ENCODE measurements around the gene KRT14.
"Not testable (repeated sequence)": the region's sequence is repeated elsewhere in the genome, so short reads cannot be mapped to it uniquely, and the experiment has no call there.

KRT14 gene

DNA sequence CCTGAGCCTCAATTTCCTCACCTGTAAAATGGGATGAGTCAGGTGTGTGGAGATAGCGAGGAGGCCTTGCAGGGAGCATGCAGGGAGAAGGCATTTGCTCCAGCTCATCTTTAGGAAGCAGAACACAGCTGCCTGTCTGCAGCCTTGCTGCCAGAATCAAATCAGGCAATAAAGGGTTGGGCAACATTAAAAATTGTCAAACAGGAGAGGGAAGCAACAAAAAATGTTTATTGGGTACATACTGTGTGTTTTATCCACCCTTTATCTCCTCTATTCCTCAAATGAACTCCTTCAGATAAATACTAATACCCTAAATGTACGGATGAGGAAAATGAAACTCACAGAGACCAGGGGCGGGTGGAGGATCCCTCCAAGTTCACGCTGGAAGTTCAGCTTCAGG, 13.6 kb upstream of the KRT14 start:
- no peak for DNase-seq

DNA sequence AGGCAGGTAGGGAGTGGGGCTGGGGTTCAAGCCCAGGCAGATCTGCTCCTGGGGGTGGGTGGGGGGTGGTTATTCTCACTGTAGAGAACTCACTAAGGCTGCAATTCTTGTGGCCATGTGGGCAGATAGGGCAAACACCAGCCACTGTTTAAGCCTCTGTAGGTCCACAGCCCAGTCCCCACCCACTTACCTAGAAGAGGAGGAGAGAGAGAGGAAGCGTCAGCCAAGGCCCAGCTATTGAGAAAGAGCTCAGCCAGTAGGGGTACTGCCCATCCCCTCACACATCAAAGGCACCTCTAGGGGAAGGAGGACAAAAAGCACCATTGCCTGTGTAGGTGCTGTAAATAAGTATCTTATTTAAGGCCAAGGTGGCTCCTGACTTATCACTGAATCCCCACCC, 13.0 kb upstream of the KRT14 start:
- no peak for DNase-seq

DNA sequence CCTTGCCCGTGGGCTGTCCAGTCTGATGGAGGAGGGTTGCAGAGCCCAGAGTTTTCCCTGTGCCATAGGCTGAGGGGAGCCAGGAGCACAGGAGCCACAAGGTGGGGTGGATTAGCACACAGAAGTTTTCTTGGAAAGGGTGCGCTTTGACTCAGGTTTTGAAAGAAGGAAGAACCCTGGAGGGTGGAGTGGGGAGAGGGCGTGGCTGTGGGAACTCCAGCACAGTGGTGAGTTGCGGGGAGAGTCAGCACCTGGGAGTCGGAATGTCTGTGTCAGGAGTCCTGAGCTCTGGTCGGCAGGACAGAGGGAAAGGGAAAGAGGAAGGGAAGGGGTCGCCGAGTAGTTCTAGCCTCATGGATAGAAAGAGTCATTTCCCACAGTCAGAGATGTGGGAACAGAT, 8.9 kb upstream of the KRT14 start:
- DNase-seq: no peak

DNA sequence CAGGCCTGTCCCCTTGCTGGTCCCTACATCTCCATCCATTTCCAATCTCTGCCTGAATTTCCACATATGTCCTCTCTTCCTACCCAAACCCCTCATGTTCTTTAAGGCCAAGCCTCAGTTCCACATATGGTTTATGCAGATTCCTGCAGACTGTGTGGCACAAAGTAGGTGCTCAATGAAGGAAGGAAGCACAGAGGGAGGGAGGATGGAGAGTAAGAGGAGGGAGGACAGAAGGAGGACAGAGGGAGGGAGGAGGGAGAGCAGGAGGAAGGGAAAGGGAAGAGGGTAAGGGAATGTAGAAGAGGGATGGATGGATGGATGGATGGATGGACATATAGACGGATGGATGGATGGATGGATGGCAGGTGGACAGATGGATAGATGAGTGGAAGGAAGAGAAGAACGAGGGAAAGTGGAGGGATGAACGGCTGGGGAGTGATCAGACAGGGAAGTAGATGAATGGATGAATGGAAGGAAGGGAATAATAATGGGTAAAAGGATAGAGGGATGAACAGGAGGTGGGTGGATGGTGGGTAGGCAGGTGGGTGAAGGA, 7.7 kb upstream of the KRT14 start:
- no peak for DNase-seq

DNA sequence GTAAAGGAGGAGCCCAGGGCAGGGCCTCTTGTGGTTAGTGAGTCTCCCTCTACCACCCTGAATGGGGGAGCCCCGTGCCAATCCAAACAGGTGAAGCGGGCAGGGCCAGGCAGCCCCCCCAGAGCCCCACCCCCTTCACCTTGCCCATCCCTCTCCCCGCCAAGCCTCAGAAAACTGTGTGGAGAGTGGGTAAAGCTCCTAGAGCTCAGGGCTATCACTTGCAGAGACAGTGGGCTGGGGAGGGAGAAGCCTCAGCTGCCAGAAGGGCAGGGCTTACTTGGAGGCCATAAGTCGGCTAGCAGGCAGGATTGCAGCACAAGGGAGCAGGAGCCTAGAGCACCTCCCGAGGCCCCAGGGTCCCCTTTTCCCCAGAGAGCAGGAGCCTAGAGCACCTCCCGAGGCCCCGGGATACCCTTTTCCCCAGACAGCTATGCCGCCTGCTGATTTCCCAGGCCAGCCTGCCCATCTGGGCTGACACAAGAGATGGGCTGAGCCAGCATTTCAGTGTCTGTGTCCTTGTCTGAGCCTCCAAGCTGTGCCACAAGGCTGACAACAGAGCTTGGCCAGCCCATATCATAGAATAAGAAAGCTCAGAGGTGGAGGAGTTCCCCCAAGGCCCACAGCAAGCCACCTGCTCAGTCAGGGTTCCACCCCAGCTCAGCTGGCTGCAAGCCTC, 6.7 kb upstream of the KRT14 start:
- DNase-seq: no peak

DNA sequence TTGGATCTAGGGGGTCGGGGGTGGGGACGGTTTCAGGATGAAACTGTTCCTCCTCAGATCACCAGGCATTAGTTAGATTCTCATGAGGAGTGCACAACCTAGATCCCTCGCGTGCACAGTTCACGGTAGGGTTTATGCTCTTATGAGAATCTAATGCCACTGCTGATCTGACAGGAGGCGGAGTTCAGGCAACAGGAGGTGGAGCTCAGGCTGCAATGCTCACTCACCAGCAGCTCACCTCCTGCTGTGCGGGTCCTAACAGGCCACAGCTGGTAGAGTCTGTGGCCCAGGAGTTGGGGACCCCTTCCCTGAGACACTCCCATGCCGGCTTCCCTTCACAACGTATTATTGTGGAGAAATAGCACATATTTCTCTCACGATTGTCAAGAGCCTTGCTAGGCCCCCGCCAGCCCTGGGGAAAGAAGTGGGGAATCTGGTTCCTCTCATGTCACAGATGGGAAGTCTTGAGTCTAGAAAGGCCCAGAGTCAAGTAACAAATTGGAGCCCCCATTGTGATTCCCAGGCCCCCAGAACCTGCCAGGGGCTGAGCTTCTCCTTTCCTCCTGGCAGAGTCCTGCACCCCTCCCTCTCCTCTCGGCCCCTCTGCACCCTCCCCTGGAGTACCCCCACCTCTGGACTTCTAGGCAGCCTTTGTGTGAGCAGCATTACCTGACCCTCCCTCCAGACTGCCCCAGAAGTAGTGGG, 6.1 kb upstream of the KRT14 start:
- DNase-seq: no peak

DNA sequence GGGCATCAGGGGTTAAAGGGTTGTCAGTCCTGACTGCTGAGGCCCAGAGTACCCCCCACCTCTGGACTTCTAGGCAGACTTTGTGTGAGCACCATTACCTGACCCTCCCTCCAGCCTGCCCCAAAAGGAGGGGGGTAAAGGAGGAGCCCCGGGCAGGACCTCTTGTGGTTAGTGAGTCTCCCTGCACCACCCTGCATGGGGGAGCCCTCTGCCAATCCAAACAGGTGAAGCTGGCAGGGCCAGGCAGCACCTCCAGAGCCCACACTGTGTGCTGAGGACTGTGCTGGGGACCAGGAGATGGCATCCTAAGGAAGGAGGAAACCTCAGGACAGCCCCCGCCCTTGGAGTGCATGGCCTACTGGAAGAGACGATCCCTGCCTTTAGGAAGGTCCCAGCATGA, 2.6 kb upstream of the KRT14 start:
- no peak for DNase-seq

DNA sequence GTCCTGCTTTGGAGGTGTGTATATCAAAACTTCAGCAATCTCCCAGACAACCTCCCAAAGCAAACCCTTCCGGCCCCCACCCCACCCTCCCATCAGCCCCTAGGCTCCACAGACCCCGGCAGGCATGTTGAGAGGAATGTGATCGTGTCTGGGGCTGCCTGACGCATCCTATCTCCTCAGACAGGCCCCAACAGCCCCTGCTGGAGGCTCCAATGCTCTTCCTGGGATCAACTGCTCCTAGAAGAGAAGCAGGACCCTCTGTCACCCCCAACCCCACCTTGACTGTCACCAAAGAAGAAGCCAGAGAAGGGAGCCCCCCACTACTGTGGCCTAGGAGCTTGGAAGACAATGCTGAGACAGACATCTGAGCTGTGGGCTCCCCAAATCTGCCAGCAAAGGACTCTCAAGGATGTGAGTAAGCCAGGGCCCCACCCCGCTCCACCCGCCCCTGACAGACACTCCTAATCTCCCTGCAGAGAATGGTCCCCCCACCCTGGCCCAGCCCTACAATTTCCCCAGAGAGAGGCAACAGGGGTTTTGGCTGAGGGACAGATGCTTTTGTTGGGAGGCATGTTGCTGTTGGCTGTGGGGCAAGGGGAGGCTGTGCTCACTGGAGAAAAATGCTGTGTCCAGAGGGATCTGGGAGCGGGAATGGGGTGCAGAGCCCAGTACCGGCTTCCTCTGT, 1.6 kb upstream of the KRT14 start:
- no peak for DNase-seq

DNA sequence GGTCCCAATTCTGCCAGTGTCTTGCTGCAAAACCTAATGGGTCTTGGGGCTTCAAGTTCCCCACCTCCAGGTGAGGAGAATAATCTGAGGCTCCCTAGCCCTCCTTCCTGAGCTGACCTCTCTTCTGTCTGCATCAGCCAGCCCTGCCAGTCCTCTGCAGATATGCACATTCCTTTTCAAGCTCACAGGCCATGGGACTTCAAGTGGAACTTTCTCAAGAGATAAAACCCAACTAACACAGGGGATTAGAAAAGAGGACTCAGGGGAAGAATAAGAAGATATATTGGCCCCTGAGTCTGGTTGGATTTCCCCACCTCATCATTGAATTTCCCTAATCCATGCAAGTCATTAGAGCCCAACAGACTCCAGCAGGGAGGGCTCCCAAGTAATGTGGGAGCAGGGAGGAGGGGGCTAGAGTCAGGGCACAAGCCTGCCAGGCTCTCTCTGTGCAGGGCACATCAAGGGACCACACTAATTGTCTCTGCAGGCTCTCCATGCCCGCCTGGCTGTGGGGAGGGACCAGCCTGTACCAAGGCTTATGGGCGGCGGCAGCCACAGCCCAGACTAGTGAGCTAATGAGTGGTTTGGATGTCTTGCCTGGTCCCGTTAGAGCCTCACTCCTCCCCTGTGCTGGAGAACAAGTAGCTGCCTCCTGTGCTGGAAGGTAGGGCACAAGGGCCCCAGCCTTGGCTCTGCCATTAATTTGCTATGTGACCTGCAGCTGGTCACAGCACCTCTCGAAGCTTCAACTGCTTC, 1.2 kb downstream of the KRT14 start:
- DNase-seq: no peak

DNA sequence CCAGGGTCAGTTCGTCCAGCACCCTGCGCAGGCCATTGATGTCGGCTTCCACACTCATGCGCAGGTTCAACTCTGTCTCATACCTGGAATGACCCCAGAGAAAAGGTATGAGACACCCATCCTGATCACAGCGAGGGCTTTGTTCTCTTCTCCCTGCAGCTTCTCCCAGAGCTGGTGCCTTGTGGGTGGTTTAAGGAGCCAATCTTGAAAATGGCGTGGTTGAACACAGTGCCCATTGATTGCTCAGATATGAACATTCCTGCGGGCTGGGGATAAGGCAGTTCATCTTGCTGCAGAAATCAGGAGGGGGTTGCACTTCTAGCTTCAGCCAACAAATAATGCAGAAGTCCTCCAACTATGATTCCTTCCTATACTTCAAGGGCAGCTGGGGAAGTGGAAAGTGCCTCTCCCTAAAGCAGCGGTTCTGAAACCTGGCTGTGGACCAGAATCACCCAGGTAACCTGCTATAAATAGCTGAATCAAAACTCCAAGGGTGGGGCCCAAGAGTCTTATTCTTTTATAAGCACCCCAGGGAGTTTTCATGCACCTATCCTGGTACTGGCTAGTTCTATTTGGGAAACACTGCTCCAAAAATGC, 2.3 kb downstream of the KRT14 start:
- not testable (repeated sequence) for DNase-seq

DNA sequence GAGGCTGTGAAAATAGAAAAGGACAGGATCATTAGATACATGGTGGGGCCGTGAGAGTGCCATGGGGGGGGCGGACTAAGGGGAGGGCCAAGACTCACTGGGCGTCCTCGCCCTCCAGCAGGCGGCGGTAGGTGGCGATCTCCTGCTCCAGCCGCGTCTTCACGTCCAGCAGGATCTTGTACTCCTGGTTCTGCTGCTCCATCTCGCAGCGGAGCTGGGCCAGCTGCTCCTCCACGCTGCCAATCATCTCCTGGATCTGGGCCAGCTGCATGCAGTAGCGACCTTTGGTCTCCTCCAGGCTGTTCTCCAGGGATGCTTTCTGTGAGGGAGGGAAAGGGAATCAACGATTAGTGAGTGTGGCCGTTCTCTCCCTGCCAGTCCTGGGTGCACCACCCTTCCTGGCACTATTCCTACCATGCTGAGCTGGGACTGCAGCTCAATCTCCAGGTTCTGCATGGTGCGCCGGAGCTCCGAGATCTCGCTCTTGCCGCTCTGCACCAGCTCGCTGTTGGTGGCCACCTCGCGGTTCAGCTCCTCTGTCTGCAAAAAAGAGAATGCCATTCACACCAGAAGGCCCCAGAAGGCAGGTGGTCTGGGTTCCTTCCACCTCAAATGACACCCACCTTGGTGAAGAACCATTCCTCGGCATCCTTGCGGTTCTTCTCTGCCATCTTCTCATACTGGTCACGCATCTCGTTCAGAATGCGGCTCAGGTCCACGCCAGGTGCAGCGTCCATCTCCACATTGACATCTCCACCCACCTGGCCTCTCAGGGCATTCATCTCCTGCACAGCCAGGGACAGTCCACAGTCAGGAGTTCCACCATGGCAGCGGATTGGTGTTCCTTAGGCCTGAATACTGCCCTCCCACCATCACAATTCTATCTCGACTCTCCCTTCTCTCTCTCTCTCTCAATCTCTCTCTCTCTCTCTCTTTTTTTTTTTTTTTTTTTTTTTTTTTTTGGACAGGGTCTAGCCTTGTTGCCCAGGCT, 3.3 kb downstream of the KRT14 start:
- DNase-seq: no peak

DNA sequence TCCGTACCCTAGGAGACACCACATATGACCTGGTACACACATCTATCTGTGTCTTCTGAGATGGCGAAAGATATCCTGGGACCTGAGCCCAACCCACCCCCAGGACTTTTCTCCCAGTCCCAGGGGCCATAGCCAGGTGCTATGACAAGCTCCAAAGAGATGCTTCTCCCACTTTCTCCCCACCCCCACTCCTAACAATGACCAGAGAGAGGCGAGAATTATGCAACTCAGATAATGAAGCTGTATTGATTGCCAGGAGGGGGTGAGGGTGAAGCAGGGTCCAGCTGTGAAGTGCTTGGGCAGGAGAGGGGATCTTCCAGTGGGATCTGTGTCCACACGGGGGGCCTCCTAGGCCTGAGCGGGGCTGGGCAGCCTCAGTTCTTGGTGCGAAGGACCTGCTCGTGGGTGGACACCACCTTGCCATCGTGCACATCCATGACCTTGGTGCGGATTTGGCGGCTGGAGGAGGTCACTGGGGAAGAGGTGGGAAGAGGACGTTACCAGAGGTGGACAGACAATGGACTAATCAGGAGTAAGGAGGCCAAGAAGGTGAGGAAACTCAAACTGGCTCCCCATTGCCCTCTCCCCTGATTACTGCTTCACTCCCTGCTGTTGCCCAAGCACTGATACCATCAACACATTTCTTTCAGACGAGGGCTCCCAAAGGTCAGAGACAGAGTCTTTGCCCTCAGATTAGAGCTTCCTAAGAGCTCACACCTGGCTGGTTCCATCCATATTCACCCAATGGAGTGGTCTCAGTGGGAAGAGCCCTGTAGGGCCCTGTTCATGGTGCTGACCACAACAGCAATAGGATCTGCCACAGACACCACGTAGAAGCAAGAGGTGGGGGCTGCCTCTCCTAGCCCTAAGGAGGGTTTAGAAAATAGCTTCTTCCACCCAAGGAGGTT, 4.4 kb downstream of the KRT14 start:
- DNase-seq: not testable (repeated sequence)

DNA sequence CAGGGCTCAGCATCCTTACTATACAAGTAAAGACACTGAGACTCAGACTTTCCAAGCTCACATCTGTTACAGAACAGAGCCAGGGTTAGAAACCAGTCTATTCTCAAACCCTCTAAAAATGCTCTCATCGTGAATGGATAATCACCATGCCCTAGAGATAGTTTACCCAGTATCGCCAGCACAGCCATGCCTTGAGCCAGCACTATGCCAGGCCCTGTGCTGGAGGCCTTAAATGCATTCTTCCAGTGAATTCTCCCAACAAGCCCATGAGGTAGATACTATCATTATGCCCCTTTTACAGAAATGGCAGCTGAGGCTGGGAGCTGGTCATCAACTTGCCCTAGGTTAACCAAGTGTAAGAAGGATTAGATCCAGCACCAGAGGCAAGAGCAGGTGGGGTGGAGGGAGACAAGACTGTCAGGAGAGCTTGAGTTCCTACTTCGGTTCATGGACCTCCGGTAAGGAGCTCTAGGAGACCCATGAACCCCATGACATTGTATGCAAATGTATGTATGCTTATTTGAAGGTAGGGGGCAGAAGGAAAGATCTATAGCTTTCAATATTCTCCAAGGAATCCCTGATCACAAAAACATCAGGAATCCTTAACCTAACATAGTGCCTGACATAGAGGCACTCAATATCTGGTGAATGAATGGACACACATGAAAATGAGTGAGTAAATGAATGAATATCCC, 5.2 kb downstream of the KRT14 start:
- no peak for DNase-seq

DNA sequence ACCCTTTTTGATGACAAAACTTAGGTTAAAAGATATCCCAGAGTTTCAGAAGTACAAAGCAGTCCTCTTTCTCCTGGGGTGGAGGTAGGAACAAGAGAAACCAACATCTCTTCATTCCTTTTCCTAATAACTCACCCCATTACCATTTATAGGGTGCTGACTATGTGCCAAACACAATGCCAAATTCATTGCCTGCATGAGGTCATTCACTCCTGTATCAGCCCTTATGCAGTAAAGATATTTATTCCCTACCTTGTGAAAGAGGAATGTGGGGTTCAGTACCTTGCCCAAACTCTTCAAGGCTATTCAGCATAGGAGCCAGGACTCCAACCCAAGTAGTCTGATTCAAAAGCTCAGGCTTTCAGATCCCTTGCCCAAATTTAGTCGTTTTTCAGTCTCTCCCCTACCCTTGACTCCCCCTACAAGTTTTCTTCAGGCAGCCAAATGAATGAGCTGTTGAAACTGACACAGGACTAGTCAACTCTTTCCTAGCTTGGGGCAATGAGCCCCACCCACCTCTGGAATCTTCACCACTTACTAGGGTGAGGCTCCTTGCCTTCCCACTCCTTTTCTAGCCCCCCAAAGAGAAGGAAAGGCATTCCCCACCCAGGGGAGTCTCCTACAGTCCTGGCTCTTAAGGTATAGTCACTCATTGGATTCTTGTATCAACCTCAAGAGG, 5.9 kb downstream of the KRT14 start:
- no peak for DNase-seq

DNA sequence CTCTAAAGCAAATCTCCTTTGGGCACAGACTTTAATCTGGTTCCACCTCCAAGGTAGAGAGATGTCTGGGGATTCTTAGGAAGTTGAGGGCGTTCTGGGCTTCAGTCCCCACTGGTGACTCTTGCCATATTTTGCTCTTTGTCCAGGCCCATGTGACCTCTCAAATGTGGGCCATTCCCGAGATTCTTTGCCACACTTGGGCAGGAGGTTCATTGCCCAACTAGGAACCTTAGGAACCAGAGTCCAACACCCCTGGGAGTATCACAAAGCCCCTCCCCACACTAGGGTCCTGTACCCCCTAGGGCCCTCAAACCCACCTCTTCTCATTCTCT, 6.5 kb downstream of the KRT14 start:
- no peak for DNase-seq

DNA sequence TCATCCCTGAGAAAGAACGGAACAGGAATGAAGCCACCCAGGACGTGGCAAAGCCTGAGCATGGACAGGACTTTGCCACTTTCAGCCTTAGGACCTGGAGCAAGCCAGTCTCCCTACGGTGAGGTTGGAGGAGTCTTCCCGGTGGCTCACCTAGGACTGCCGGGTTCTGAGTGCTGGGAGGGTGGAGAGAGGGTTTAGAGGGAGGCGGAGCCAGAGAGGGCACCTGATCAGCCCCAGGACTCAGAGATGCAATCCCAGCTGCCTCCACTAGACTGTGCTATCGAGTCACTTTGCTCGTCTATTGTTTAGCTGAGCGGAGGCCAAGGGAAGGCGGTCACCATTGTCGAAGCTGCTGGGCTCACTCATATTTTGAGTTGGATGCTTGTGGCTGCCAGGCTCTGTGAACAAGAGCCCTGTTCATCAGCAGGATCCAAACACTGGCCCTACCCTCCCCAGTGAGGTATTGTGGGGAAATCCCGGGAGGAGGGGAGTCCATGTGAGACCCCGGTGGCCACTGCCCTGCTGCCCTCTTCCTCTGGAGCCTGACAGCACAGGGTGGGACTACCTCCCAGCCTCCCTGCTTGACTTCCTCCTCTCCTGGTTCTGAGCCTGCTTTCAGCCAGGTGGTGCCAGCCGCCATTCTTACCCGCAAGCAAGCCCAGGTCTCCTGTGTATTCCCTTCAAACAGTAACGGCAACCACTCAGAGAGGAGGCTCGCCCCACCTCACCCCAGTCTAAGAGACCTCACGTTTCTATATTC, 7.0 kb downstream of the KRT14 start:
- DNase-seq: peak; percentile 16

DNA sequence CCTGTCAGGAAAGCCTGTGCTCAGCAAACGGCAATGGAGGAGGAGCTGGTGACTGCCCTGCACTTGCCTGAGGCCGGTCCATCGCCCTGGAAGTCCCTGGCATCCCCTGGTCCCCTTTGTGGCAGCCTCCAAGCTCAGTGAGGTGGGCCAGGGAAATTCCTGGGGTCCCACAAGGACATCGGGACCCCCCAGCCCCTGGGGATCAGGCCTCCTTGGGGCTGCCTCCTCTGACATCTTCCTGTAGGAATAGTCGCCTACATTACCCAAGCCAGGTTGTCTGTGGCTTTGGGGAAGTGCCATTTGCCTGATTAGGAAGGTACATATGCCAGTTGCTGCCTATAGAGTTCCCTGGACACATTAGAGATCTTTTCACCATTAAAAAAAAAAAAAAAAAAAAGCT, 7.7 kb downstream of the KRT14 start:
- DNase-seq: no peak

DNA sequence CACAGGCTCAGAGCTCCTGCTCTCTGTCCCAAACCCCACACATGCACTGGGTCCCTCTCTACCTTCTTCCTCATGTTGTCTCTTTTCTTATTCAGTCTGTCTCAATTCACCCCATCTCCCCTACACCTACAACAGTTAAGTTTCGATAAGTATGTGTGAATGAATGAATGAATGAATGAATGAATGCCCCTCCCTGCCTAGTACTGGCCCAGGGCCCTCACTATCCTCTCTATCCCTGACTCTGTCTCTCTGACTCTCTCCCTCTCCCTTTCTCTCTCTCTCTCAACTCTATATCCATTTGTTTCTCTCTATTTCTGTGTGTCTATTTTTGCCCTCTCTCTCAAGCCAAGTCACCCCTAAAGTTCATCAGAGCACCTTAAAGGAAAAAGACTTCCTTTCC, 8.2 kb downstream of the KRT14 start:
- DNase-seq: no peak

DNA sequence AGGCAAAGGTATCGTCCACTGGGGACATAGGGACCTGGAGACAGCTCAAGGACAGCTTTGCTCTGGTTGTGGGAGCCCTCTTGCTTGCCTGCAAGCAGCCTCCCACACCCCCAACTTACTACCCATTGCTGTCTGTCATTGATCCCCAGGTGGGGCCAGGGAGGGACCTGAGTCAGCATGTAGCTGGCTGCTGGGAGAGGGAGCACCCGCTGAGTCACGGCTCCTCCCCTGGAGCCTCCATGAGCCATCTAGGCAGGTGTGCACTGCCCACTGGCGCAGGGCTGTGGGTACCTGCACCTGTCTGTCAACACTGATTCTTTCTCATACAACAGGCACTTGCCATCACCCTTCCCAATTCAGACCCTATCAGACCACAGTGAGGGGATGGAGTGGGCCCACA, 10.0 kb downstream of the KRT14 start:
- DNase-seq: not testable (repeated sequence)
